Measurements from ENCODE around the gene E4F1.

Gene E4F1

DNA sequence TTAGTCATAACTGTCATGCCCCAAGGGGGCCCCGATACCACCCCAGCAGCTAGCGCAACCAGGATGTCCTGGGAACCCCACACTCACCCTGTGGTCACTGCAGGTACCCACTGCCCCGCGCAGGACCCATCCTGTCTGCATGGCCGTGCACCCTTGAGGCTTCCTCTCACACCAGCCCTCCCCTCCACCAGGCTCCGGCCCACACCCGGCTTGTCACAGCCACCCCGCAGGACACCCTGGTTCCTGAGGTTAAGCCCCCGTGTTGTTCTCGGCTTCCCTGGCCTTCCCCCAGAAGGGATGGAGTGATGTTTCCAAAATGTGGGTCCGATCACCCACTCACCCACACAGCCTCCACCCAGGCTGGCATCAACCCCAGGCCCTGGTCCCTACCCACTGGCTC is 20.4 kb downstream of the E4F1 start:
- Histone ChIP-seq H2AFZ (ENCODE audit: low read depth, low read length) (no peak overlapping the region), H3K4me3 (ENCODE audit: low read length) (no peak overlapping the region), H3K27ac (ENCODE audit: low read length) (no peak overlapping the region), H3K79me2 (ENCODE audit: low read length) (peaks cover 6% of the 10 kb centered on the region), H3K27me3 (ENCODE audit: low read depth, low read length) (no peaks in the 10 kb centered on the region), H3K9ac (ENCODE audit: low read length) (no peak overlapping the region), H3K36me3 (replicated peaks; ENCODE audit: low read depth, low read length) (peaks cover 25% of the 10 kb centered on the region), H4K20me1 (ENCODE audit: insufficient read depth, low read length) (no peaks in the 10 kb centered on the region), H3K4me2 (ENCODE audit: low read length) (no peak overlapping the region), H3K9me3 (ENCODE audit: insufficient read depth, low read length) (no peaks in the 10 kb centered on the region), H3K4me1 (ENCODE audit: low read length) (no peaks in the 10 kb centered on the region)
- TF ChIP-seq EZH2phosphoT487 (IDR thresholded peaks at IDR 0.05; ENCODE audit: low read depth) = no peak
- TF ChIP-seq, protein P1, sequence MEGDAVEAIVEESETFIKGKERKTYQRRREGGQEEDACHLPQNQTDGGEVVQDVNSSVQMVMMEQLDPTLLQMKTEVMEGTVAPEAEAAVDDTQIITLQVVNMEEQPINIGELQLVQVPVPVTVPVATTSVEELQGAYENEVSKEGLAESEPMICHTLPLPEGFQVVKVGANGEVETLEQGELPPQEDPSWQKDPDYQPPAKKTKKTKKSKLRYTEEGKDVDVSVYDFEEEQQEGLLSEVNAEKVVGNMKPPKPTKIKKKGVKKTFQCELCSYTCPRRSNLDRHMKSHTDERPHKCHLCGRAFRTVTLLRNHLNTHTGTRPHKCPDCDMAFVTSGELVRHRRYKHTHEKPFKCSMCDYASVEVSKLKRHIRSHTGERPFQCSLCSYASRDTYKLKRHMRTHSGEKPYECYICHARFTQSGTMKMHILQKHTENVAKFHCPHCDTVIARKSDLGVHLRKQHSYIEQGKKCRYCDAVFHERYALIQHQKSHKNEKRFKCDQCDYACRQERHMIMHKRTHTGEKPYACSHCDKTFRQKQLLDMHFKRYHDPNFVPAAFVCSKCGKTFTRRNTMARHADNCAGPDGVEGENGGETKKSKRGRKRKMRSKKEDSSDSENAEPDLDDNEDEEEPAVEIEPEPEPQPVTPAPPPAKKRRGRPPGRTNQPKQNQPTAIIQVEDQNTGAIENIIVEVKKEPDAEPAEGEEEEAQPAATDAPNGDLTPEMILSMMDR (IDR thresholded peaks at IDR 0.05; ENCODE audit: low read depth, low read length) = no peak

DNA sequence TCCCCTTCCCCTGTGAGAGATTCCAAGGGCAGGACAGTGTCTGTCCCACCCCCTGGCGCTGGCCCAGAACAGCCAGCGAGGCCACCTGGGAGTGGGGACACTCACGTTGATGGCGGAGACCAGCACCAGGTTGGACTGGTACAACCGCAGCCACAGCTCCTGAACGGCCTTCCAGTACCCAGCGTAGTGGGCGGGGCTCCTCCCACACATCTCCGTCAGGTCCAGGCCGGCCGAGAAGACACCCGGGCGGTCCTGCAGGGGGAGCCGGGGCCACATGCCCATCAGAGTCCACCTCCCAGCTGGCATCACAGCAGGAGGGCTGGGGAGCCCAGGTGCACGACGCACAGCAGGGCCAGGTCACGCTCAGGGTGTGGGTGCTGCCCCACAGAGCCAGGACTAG is 20.9 kb downstream of the E4F1 start:
- Histone ChIP-seq H4K20me1 (ENCODE audit: insufficient read depth, low read length) (no peaks in the 10 kb centered on the region), H3K79me2 (ENCODE audit: low read length) (peaks cover 8% of the 10 kb centered on the region), H3K9ac (ENCODE audit: low read length) (no peak overlapping the region), H3K4me2 (ENCODE audit: low read length) (no peak overlapping the region), H3K36me3 (replicated peaks; ENCODE audit: low read depth, low read length) (peaks cover 25% of the 10 kb centered on the region), H3K27me3 (ENCODE audit: low read depth, low read length) (no peaks in the 10 kb centered on the region), H3K9me3 (ENCODE audit: insufficient read depth, low read length) (no peaks in the 10 kb centered on the region), H2AFZ (ENCODE audit: low read depth, low read length) (no peak overlapping the region), H3K27ac (ENCODE audit: low read length) (no peak overlapping the region), H3K4me1 (ENCODE audit: low read length) (no peaks in the 10 kb centered on the region), H3K4me3 (ENCODE audit: low read length) (no peak overlapping the region)
- TF ChIP-seq, protein P1 (IDR thresholded peaks at IDR 0.05; ENCODE audit: low read depth, low read length) = no peak
- TF ChIP-seq EZH2phosphoT487 (IDR thresholded peaks at IDR 0.05; ENCODE audit: low read depth) = no peak

DNA sequence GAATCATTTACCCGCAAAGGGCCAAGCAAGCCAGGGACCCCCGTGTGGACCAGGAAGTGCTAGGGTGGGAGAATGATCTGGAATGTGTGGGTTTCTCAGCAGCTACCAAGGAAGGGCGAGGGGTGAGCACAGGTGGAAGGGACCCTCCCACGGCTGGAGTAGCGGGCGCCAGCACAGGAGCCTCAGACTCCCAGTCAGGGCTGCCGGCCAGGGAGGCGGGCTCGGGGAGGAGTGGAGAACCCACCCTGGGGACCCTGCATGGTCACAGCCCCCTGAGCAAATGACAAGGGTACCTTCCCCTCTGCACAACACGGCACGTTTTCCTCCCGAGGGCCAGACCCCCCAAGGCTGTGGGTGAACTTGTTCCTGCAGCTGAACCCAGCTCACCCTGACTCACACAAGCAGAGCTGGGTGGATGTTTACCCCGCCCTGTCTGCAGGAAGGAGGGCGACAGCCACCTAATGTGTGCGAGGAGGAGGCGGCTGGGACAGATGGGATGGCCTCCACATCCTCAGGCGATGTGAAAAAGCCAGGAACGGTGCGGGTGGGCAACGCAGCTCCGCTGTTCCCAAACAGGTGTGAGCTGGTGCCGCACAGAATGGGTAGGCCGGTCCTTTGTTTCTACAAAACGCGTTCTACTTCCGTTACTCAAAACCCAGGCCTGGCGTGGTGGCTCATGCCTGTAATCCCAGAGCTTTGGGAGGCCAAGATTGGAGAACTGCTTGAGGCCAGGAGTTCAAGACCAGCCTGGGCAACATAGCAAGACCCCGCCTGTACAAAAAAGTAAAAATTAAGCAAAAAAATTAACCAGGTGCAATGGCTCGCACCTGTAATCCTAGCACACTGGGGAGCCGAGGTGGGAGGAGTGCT is 21.8 kb downstream of the E4F1 start:
- no peak overlapping the region for H3K4me2 ChIP-seq (ENCODE audit: low read length)
- H3K36me3 ChIP-seq (replicated peaks; ENCODE audit: low read depth, low read length) = peaks cover 23% of the 10 kb centered on the region

DNA sequence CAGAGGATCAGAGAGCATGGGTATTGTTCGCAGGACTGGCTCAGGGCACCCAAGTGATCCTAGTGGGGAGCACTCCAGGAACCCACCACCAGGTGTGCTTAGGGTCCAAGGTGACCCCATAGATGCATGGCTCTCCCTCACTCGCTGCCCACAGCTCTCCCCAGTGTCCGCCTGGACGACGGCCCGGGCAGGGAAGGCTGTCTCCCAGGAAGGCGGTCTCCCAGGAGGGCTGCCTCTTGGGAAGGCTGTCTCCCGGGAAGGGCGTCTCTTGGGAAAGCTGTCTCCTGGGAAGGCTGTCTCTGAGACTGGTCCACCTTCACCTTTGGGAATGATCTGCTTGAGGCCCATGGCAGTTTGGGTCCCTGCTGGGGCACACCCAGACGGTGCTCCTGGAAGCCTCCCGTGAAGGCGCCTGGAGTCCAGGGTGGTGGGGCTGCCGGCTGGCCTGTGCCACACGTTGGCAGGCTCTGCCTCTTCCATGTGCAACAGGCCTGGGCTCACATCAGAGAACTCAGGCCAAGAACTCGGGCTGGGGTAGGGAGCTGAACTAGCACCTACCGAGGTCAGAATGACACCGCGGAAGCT is 23.0 kb downstream of the E4F1 start:
- Histone ChIP-seq H3K27ac (ENCODE audit: low read length) (no peak overlapping the region), H3K36me3 (replicated peaks; ENCODE audit: low read depth, low read length) (peaks cover 23% of the 10 kb centered on the region), H3K27me3 (ENCODE audit: low read depth, low read length) (no peaks in the 10 kb centered on the region), H3K4me1 (ENCODE audit: low read length) (peaks cover 6% of the 10 kb centered on the region), H3K79me2 (ENCODE audit: low read length) (peaks cover 24% of the 10 kb centered on the region), H3K4me2 (ENCODE audit: low read length) (no peak overlapping the region), H4K20me1 (ENCODE audit: insufficient read depth, low read length) (no peaks in the 10 kb centered on the region), H2AFZ (ENCODE audit: low read depth, low read length) (no peak overlapping the region), H3K9me3 (ENCODE audit: insufficient read depth, low read length) (no peaks in the 10 kb centered on the region), H3K4me3 (ENCODE audit: low read length) (no peak overlapping the region), H3K9ac (ENCODE audit: low read length) (no peak overlapping the region)
- TF ChIP-seq, protein P1 (IDR thresholded peaks at IDR 0.05; ENCODE audit: low read depth, low read length) = no peak
- TF ChIP-seq EZH2phosphoT487 (IDR thresholded peaks at IDR 0.05; ENCODE audit: low read depth) = no peak

More for the DNA sequence above, 21.8 kb downstream of the E4F1 start:
- no peaks in the 10 kb centered on the region for H3K27me3 ChIP-seq (ENCODE audit: low read depth, low read length)
- H3K27ac ChIP-seq (ENCODE audit: low read length) = no peak overlapping the region
- H3K9me3 ChIP-seq (ENCODE audit: insufficient read depth, low read length) = no peaks in the 10 kb centered on the region
- H3K79me2 ChIP-seq (ENCODE audit: low read length) = peaks cover 16% of the 10 kb centered on the region
- TF ChIP-seq EZH2phosphoT487 (IDR thresholded peaks at IDR 0.05; ENCODE audit: low read depth) = no peak
- TF ChIP-seq, protein P1 (IDR thresholded peaks at IDR 0.05; ENCODE audit: low read depth, low read length) = no peak
- peaks cover 3% of the 10 kb centered on the region for H3K4me1 ChIP-seq (ENCODE audit: low read length)
- no peak overlapping the region for H3K4me3 ChIP-seq (ENCODE audit: low read length)
- no peak overlapping the region for H2AFZ ChIP-seq (ENCODE audit: low read depth, low read length)
- H4K20me1 ChIP-seq (ENCODE audit: insufficient read depth, low read length) = no peaks in the 10 kb centered on the region
- no peak overlapping the region for H3K9ac ChIP-seq (ENCODE audit: low read length)

All from OCI-LY3 (cell line).